ENCODE measurements around the gene MS4A4E. TPM values are rescaled to one million over a fixed set of nuclear protein-coding genes. Genes with fewer than 3 reads are reported as not detected.

The MS4A4E gene
- total and polyA plus RNA-seq, 2 of the 8 experiments (the other 6 are each of a cell fraction or from before 2014, with no cell fraction given) = not detected

GRCh38 chr11:60193687-60194433, 49.1 kb downstream of the MS4A4E start:
- Histone ChIP-seq H3K23ac (ENCODE audit: insufficient read length) (no peak overlapping the region), H3K4me1 (replicated peaks in 1 of 4; ENCODE audit: control insufficient read depth in 3 of 4, insufficient read depth in 4 of 4, low read length in 3 of 4) (no peaks in the 10 kb centered on the region; a peak in 1 of 7 replicates), H3K9ac (replicated peaks in 1 of 4; ENCODE audit: extremely low read depth in 1 of 4, low read depth in 3 of 4, low read length in 3 of 4) (no peak overlapping the region), H3K23me2 (ENCODE audit: low read depth, low read length) (no peaks in the 10 kb centered on the region), H3K14ac (ENCODE audit: insufficient read length) (no peak overlapping the region), H3K27me3 (replicated peaks in 1 of 4; ENCODE audit: control insufficient read depth in 3 of 4, extremely low read depth in 1 of 4, insufficient read depth in 3 of 4, low read length in 3 of 4) (no peaks in the 10 kb centered on the region), H2BK12ac (ENCODE audit: low read depth, low read length) (no peak overlapping the region), H4K8ac (ENCODE audit: extremely low read depth, insufficient read depth, low read length) (no peak overlapping the region), H4K91ac (replicated peaks; ENCODE audit: insufficient read length, low read length) (no peak overlapping the region), H3K9me3 (ENCODE audit: insufficient read depth in 2 of 2, low read depth in 1 of 2, low read length in 1 of 2) (no peaks in the 10 kb centered on the region), H3K18ac (ENCODE audit: extremely low read depth, low read length) (no peak overlapping the region), H3K4me2 (ENCODE audit: insufficient read depth in 1 of 2, low read depth in 2 of 2, low read length in 2 of 2) (no peak overlapping the region), H2BK5ac (ENCODE audit: low read depth, low read length) (no peak overlapping the region), H3K36me3 (ENCODE audit: control insufficient read depth in 2 of 4, insufficient read depth in 4 of 4, low read length in 3 of 4) (no peaks in the 10 kb centered on the region), H3K4ac (replicated peaks; ENCODE audit: insufficient read length, low read depth, low read length) (no peak overlapping the region), H2BK120ac (replicated peaks; ENCODE audit: low read depth, low read length) (no peak overlapping the region), H3K4me3 (ENCODE audit: extremely low read depth in 1 of 4, insufficient read depth in 2 of 4, low read depth in 3 of 4, low read length in 4 of 4) (no peak overlapping the region), H2BK20ac (ENCODE audit: low read length) (no peak overlapping the region), H2BK15ac (ENCODE audit: low read length) (no peak overlapping the region), H3K79me2 (ENCODE audit: control insufficient read depth in 1 of 2, insufficient read depth in 2 of 2, low read length in 2 of 2) (no peaks in the 10 kb centered on the region), H3K79me1 (ENCODE audit: low read depth, low read length) (no peaks in the 10 kb centered on the region), H4K20me1 (replicated peaks in 1 of 2; ENCODE audit: control insufficient read depth in 1 of 2, insufficient read depth in 2 of 2, low read length in 2 of 2) (no peaks in the 10 kb centered on the region), H2AK5ac (ENCODE audit: low read depth, low read length) (no peak overlapping the region), H2AFZ (ENCODE audit: low read length) (no peak overlapping the region), H3K27ac (ENCODE audit: low read depth, low read length) (no peak overlapping the region), H3K56ac (replicated peaks; ENCODE audit: insufficient read length, low read depth, low read length) (no peak overlapping the region), H4K5ac (ENCODE audit: insufficient read length, low read depth, low read length) (no peak overlapping the region)
- WGBS, 2 experiments (ENCODE audit: extremely low coverage in 1 of 2, insufficient coverage in 1 of 2, insufficient read length in 1 of 2, insufficient replicate concordance in 2 of 2, low coverage in 1 of 2, low lambda C conversion rate in 2 of 2, missing lambda C conversion rate in 1 of 2) = 25% methylated on average over 1 of the region's 1 CpG; no CpG with 5 or more reads in 1 of the 2 experiments
- CTCF ChIA-PET (ENCODE audit: partially characterized antibody) = interaction anchor here (0.6 to 2.9 kb wide), 7 partner anchors 10 to 719 kb away, joined by 3 to 18 read pairs (median 5); partner anchors contain the start of gene MS4A6A
- DNase-seq (ENCODE audit: low read depth in 1 of 2, low spot score in 2 of 2) = peak; percentile 29 to 89
- FAIRE-seq = peak; percentile 86
- TF ChIP-seq RAD21 (IDR thresholded peaks at IDR 0.05 in 1 of 2, conservative IDR thresholded peaks at IDR 0.05 in 1 of 2; ENCODE audit: low read depth in 2 of 2, low read length in 2 of 2) (peak; percentile 51 to 58), CTCF (IDR thresholded peaks at IDR 0.05; ENCODE audit: control extremely low read depth in 1 of 3, insufficient read depth in 1 of 3, low read depth in 1 of 3, low read length in 3 of 3) (peak; percentile 4 to 99 (median 88)), PHF8 (conservative IDR thresholded peaks at IDR 0.05; ENCODE audit: low read depth, low read length) (no peak), TEAD4 (IDR thresholded peaks at IDR 0.05; ENCODE audit: low read depth, low read length) (no peak)
- POLR2A ChIA-PET (ENCODE audit: partially characterized antibody) = no interaction called here
